ENCODE data around the gene DMRT1.

DNA sequence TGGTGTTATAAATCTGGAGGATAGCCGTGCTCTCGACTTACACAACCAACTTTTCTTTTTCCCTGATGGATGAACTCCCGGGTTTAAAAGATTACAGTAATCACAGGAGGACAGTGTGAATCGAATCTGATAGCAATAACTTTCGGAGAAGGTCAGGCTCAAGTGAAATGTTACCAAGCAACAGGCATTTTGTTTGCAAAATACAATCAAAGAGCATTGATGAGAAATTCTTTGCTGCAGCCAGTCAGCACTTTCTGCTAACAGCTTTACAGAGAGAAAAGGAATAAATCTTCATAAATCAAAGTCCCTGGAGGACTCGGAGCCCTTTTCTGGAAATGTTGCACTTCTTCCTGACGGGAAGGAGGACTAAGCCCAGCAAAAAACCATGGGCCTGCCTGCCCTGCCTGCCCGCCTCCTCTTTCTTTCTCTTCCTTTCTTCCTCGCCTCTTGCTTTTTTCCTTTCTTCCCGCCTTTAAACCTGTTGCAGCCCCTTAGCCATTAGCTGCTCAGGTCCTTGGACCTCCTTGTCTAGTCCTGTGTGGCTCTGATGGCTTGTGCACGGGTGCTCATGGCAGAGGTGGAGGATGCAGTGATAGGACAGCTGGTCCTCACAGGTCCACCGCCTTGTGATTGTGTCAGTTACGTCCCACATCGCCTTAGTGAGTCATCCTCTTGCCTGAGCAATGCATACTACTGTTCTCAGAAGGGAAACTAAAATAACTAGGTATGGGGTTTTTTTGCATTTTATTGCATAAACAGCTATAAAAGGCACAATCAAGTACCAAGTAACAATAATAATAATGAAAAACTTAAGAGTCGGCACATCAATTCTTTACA, 141.1 kb downstream of the DMRT1 start:
- TF ChIP-seq, protein P1, sequence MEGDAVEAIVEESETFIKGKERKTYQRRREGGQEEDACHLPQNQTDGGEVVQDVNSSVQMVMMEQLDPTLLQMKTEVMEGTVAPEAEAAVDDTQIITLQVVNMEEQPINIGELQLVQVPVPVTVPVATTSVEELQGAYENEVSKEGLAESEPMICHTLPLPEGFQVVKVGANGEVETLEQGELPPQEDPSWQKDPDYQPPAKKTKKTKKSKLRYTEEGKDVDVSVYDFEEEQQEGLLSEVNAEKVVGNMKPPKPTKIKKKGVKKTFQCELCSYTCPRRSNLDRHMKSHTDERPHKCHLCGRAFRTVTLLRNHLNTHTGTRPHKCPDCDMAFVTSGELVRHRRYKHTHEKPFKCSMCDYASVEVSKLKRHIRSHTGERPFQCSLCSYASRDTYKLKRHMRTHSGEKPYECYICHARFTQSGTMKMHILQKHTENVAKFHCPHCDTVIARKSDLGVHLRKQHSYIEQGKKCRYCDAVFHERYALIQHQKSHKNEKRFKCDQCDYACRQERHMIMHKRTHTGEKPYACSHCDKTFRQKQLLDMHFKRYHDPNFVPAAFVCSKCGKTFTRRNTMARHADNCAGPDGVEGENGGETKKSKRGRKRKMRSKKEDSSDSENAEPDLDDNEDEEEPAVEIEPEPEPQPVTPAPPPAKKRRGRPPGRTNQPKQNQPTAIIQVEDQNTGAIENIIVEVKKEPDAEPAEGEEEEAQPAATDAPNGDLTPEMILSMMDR (IDR thresholded peaks at IDR 0.05), result no peak
- TF ChIP-seq POLR2A (IDR thresholded peaks at IDR 0.05), result no peak

All from heart left ventricle (tissue), 13 donors.